Prostate gland (tissue), 2 donors: Measurements from ENCODE around the gene GABRB2. TPM values are rescaled to one million over a fixed set of nuclear protein-coding genes. Genes with fewer than 3 reads are reported as not detected.

Source experiments
- DNase-seq: peaks from one replicate; pipeline ENCODE4 v3.0.0-alpha.2; 2019; ENCODE audit warnings: low spot score
- H3K27ac ChIP-seq, 2 donors: fragments of 200-600 bp; sonication (generic); 2 replicates each; pipeline ENCODE4 v1.5.1; 2017 to 2019
- H3K27me3 ChIP-seq: fragments of 200-600 bp; sonication (generic); replicated peaks from 2 replicates; pipeline ENCODE4 v1.5.1; 2019; ENCODE audit not compliant: insufficient read depth
- H3K36me3 ChIP-seq, 2 donors: fragments of 200-600 bp; sonication (generic); 1 replicate in 1 of 2; 2 replicates in 1 of 2; pipeline versions ENCODE4 v1.5.1 to v1.8.1; 2017 to 2019
- H3K4me1 ChIP-seq: fragments of 200-600 bp; sonication (generic); replicated peaks from 2 replicates; pipeline ENCODE4 v1.5.1; 2019
- H3K4me3 ChIP-seq, 2 donors: fragments of 200-600 bp; sonication (generic); 2 replicates each; pipeline ENCODE4 v1.5.1; 2017 to 2019
- H3K9me3 ChIP-seq: fragments of 200-600 bp; sonication (generic); 2 replicates; pipeline ENCODE4 v1.5.1; 2017
- POLR2A ChIP-seq: fragments of 450-650 bp; IDR thresholded peaks from one replicate; pipeline ENCODE4 v1.6.1; 2016; ENCODE audit warnings: antibody characterized with exemption, mild to moderate bottlenecking
- POLR2AphosphoS5 ChIP-seq: sonication (generic); formaldehyde crosslinking; IDR thresholded peaks from one replicate; pipeline ENCODE4 v1.6.1; 2017; ENCODE audit warnings: antibody characterized with exemption
- WGBS: methylation state at CpG from one replicate; pipeline ENCODE4 v1.1.5; 2018; 5-methylcytosine and 5-hydroxymethylcytosine counted together
- intact Hi-C: fragments of 100-400 bp; cut with DNase I; formaldehyde crosslinking; loops from one replicate; pipeline ENCODE4 v1.14.2; 2022
- total RNA-seq, 2 donors: library from RNA; depleted of rRNA; stranded (reverse); fragments of >200 nt; gene quantifications; one replicate each; pipeline ENCODE4 v1.1.0, GENCODE V29; 2016
- TF ChIP-seq, protein P1 (sequence below), 4 experiments: fragments of 200-600 bp in 2 of 4; fragments of 450-650 bp in 2 of 4; sonication (generic) in 2 of 4; IDR thresholded peaks; 1 replicate in 3 of 4; 2 replicates in 1 of 4; pipeline ENCODE4 v1.5.1; 2016 to 2019; ENCODE audit warnings: antibody characterized with exemption in 4 of 4, mild to moderate bottlenecking in 2 of 4, moderate library complexity in 2 of 4

GABRB2 gene
- total RNA-seq, 2 donors from 2014 or later = 1.1 TPM; not detected in 1

DNA sequence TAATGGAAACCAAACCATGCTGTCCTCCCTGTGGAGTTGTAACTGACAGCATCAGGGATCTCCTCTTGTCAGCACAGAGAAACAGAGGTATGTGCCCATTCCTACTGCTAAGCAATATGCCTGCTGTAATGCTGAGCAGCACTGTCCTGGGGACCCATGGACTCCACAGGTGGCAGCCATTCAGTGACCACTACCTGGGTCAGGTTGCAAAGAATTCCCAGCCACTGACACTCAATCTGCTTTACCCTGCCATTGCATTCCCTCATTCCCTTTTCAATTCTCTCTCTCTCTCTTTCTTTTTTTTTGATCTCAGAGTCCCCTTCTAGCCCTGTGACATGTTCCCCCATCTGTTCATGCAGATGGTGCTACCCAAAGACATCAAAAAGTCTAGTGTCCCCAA is 104.1 kb downstream of the GABRB2 start:
- H3K4me3 ChIP-seq = no peak overlapping the region
- intact Hi-C loops = no loop called here
- H3K27ac ChIP-seq = no peak overlapping the region
- H3K36me3 ChIP-seq = no peaks in the 10 kb centered on the region
- H3K9me3 ChIP-seq = no peaks in the 10 kb centered on the region
- TF ChIP-seq, protein P1, sequence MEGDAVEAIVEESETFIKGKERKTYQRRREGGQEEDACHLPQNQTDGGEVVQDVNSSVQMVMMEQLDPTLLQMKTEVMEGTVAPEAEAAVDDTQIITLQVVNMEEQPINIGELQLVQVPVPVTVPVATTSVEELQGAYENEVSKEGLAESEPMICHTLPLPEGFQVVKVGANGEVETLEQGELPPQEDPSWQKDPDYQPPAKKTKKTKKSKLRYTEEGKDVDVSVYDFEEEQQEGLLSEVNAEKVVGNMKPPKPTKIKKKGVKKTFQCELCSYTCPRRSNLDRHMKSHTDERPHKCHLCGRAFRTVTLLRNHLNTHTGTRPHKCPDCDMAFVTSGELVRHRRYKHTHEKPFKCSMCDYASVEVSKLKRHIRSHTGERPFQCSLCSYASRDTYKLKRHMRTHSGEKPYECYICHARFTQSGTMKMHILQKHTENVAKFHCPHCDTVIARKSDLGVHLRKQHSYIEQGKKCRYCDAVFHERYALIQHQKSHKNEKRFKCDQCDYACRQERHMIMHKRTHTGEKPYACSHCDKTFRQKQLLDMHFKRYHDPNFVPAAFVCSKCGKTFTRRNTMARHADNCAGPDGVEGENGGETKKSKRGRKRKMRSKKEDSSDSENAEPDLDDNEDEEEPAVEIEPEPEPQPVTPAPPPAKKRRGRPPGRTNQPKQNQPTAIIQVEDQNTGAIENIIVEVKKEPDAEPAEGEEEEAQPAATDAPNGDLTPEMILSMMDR (IDR thresholded peaks at IDR 0.05) = no peak
- TF ChIP-seq POLR2A = no peak
- TF ChIP-seq POLR2AphosphoS5 = no peak
- no peaks in the 10 kb centered on the region for H3K27me3 ChIP-seq
- DNase-seq = no peak
- no peaks in the 10 kb centered on the region for H3K4me1 ChIP-seq

DNA sequence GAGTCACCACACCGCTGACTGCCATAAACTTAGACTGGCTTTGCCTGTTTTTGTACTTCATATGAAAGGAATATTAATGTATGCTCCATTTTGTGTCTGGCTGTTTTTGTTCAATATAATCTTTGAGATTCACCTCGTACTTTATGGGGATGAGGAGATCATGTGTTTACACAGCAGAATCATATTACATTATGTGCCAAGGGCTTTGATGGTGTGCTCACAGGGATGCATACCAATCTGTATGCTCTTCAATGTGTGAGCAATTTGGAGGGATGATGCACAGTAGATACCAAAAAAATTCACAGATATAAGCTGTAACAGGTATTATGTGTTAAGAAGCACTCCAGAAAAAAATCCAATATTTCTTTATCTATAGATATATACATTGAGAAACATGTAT is 113.7 kb downstream of the GABRB2 start:
- 26% methylated on average over 2 of the region's 2 CpGs for WGBS
- DNase-seq = no peak

DNA sequence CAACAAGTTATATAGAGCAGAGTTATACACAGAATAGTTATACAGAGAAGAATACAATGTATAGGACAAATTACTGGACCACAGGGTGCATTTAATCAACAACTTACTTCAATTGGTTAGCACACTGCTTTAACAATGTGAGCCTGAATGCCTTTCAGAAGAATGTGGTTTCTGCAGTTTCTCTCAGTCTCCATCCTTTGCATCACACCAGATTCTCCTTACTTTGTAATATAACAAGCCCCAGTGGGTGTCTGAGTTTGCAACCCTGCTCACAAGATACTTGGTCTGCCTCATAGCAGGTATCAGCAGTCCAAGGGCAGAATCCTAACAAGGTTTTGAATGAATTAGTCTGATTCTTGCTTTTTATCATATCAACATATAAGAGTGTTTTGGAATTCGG is 114.6 kb downstream of the GABRB2 start:
- DNase-seq = no peak
- H3K9me3 ChIP-seq = no peaks in the 10 kb centered on the region
- no peaks in the 10 kb centered on the region for H3K4me1 ChIP-seq
- no peak overlapping the region for H3K27ac ChIP-seq
- 77% methylated on average over 1 of the region's 1 CpG for whole genome bisulfite sequencing
- no peaks in the 10 kb centered on the region for H3K36me3 ChIP-seq
- intact Hi-C loops = no loop called here
- no peak for TF ChIP-seq POLR2AphosphoS5
- no peak overlapping the region for H3K4me3 ChIP-seq
- H3K27me3 ChIP-seq = no peaks in the 10 kb centered on the region

More for the DNA sequence above, 113.7 kb downstream of the GABRB2 start:
- Histone ChIP-seq H3K9me3 (no peaks in the 10 kb centered on the region), H3K27ac (no peak overlapping the region), H3K4me1 (no peaks in the 10 kb centered on the region), H3K36me3 (no peaks in the 10 kb centered on the region), H3K27me3 (no peaks in the 10 kb centered on the region), H3K4me3 (no peak overlapping the region)
- intact Hi-C loops = no loop called here
- no peak for TF ChIP-seq POLR2AphosphoS5
- no peak for TF ChIP-seq POLR2A

DNA sequence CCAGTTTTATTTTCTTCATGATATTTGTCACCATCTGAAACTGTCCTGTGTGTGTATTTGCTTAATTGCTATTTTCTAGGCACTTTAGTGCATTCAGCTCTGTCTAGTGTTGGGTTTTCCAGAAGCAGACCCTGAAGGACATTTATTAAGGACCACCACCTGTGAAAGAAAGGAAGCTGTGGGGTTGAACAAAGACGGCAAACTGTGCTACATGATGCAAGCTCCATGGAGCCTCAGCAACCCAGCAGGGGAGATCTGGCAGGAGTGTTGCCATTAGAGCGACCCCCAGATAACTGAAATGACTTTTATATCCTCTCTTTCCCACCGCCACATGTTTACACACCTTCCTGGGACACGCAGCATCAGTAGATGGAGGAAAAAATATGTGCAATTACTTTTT is 125.5 kb downstream of the GABRB2 start:
- Histone ChIP-seq H3K9me3 (no peaks in the 10 kb centered on the region), H3K4me1 (no peaks in the 10 kb centered on the region), H3K27ac (no peak overlapping the region), H3K36me3 (no peaks in the 10 kb centered on the region), H3K4me3 (no peak overlapping the region), H3K27me3 (no peaks in the 10 kb centered on the region)
- 70% methylated on average over 4 of the region's 4 CpGs for WGBS
- intact Hi-C loops = no loop called here
- TF ChIP-seq, protein P1 (IDR thresholded peaks at IDR 0.05) = no peak
- TF ChIP-seq POLR2A (no peak), POLR2AphosphoS5 (no peak)
- DNase-seq = no peak

DNA sequence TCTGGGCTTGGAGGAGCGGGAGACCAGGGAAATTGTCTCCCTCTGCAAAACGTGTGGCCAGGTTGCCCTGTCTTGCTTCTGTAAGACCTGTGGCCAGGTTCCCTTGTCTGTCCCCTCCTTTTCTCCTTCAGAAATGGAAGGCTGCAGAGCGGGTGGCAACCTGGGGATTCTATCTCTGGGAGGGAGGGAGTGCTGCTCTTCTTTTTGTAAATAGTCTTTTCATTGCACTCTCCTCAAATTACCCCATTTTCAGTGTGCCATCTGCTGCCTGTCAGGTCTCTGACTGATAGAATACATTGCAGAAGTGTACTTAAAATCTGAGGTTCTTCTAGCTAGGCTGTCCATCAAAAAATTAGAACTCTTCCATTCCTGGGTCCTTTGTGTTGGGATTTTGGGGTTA is 126.0 kb downstream of the GABRB2 start:
- no peak for DNase-seq
- intact Hi-C loops = no loop called here

DNA sequence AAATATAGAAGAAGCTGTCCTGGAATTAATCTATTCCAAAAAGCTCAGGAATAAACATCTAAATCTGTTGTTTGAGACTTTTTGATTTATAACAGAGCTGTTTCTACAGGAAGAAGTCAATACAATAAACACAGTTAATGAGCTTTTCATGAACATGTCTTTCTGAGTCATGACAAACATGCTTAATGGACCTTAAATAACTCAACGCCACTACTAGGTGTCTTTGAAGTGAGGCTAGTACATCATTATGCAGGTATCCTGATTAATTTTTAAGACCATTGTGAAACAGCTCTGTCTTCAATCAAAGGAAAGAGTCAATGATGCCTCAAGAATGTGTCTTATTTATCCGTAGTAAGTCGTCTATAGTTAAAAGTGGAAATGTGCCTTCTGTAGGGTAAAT is 131.6 kb downstream of the GABRB2 start:
- Histone ChIP-seq H3K36me3 (no peaks in the 10 kb centered on the region), H3K4me3 (no peak overlapping the region), H3K4me1 (no peaks in the 10 kb centered on the region), H3K9me3 (no peaks in the 10 kb centered on the region), H3K27me3 (no peaks in the 10 kb centered on the region), H3K27ac (no peak overlapping the region)
- DNase-seq = no peak
- intact Hi-C loops = no loop called here
- TF ChIP-seq POLR2AphosphoS5 (no peak), POLR2A (no peak)
- TF ChIP-seq, protein P1 (IDR thresholded peaks at IDR 0.05) = no peak
- 22% methylated on average over 3 of the region's 3 CpGs for WGBS

More for the DNA sequence above, 126.0 kb downstream of the GABRB2 start:
- Histone ChIP-seq H3K9me3 (no peaks in the 10 kb centered on the region), H3K36me3 (no peaks in the 10 kb centered on the region), H3K27ac (no peak overlapping the region), H3K27me3 (no peaks in the 10 kb centered on the region), H3K4me3 (no peak overlapping the region), H3K4me1 (no peaks in the 10 kb centered on the region)
- TF ChIP-seq, protein P1 (IDR thresholded peaks at IDR 0.05) = no peak
- TF ChIP-seq POLR2A (no peak), POLR2AphosphoS5 (no peak)
- 46% methylated on average over 3 of the region's 3 CpGs for WGBS
